ENCODE measurements around the gene GLO1.

DNA sequence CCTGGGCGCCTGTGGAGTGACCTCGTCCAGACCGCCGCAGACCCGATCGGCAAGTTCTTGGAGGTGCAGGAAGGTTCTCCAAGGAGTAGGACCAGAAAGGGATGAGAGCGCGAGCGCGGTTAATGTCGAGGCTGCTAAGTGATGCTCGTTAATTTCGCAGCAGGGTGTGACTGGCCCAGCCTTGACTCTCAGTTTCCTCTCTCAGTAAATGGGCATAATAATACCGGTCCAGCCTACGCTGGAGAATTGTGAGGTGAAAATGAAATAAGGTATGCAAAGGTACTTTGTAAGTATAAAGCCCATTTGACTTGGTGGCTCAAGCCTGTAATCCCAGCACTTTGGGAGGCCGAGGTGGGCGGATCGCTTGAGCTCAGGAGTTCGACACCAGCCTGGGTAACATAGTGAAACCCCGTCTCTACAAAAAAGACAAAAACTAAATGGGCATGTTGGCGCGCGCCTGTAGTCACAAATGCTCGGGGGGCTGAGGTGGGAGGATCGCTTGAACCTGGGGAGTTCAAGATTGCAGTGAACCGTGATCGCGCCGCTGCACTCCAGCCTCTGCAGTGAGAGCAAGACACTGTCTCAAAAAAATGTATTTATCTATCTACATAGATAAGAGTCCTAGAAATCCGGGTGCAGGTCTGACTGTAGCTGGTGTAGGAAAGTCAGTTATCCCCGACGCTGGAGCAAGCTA lies 62.6 kb downstream of the GLO1 start:
- TF ChIP-seq, protein P1, sequence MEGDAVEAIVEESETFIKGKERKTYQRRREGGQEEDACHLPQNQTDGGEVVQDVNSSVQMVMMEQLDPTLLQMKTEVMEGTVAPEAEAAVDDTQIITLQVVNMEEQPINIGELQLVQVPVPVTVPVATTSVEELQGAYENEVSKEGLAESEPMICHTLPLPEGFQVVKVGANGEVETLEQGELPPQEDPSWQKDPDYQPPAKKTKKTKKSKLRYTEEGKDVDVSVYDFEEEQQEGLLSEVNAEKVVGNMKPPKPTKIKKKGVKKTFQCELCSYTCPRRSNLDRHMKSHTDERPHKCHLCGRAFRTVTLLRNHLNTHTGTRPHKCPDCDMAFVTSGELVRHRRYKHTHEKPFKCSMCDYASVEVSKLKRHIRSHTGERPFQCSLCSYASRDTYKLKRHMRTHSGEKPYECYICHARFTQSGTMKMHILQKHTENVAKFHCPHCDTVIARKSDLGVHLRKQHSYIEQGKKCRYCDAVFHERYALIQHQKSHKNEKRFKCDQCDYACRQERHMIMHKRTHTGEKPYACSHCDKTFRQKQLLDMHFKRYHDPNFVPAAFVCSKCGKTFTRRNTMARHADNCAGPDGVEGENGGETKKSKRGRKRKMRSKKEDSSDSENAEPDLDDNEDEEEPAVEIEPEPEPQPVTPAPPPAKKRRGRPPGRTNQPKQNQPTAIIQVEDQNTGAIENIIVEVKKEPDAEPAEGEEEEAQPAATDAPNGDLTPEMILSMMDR (IDR thresholded peaks at IDR 0.05): no peak
- no peak for TF ChIP-seq POLR2A (IDR thresholded peaks at IDR 0.05)

Measured in lower leg skin (tissue), 3 donors.